ENCODE data around the gene USHBP1. TPM values are rescaled to one million over a fixed set of nuclear protein-coding genes. Genes with fewer than 3 reads are reported as not detected.

USHBP1 gene
- total and polyA plus RNA-seq, 10 of the 15 experiments (the other 5 are each of a cell fraction or from before 2014, with no cell fraction given) = 0.05 to 0.96 (median 0.22) TPM; not detected in 2

DNA sequence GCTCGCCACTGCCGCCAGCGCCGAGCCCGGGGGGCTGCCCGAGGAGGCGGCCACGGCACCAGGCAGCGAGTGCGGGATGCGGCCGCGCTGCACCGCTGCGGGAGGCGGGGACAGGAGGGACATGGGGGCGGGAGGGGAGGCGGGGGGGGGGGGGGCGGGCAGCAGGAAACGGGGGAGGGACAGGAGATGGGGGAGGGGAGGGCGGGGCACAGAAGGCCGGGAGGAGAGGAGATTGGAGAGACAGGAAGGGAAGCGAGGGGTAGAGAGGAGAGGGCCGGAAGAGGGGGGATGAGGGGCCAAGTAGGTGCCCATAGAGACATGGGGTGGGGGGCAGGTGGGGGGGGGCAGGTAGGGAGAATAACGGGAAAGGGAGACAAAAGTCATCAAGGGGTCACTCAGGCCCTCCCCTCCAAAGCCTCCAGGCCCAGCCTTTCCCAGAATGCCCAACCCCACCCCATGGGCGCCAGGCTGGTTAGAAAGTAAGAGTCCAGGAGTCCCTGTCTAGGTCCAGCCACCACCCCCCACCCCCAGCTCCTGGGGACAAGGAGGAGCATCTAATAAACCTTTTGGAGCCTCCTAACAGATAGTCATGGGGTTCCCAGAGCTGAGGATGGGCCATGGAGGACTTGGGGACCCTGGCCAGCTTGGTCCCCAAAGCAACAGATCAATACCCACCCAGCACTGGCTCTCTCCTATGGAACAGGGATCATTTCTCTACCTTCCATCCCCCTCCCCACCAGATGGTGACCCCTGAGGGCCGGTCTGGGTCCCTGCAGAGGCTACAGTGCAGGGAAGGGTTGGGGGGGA is 28.4 kb downstream of the USHBP1 start:
- Histone ChIP-seq H3K9ac (ENCODE audit: control insufficient read depth, insufficient read depth, low read length) (peak overlapping the region; percentile 77; the same call in 1 of the 2 replicates), H3K27ac (ENCODE audit: control insufficient read depth, insufficient read depth) (peak overlapping the region; percentile 50; the same call in 1 of the 2 replicates), H3K4me3 (peak overlapping the region; percentile 89), H2AFZ (ENCODE audit: control insufficient read depth, low read depth, low read length) (peak overlapping the region; percentile 90), H3K4me2 (ENCODE audit: control insufficient read depth, insufficient read depth) (peak overlapping the region; percentile 98; the same call in 1 of the 2 replicates), H3K9me3 (replicated peaks; ENCODE audit: control insufficient read depth, insufficient read depth, low read length) (no peaks in the 10 kb centered on the region), H3K36me3 (ENCODE audit: control insufficient read depth in 2 of 2, insufficient read depth in 2 of 2, low read length in 1 of 2) (peaks cover 0 to 2% of the 10 kb centered on the region in 2 experiments; a peak in 1 of 4 replicates), H3K4me1 (ENCODE audit: control insufficient read depth, insufficient read depth, low read length) (0 out of 2 replicates have a peak, but pooled peaks cover 4% of the 10 kb centered on the region), H3K79me2 (ENCODE audit: control insufficient read depth, insufficient read depth, low read length) (peaks cover 10% of the 10 kb centered on the region), H4K20me1 (ENCODE audit: control insufficient read depth, insufficient read depth) (no peaks in the 10 kb centered on the region), H3K27me3 (replicated peaks in 1 of 2; ENCODE audit: control insufficient read depth in 2 of 2, insufficient read depth in 2 of 2, low read length in 1 of 2) (no peaks in the 10 kb centered on the region)
- intact Hi-C loops (cut with micrococcal nuclease; ENCODE audit: unreplicated experiment) (loop anchor here (2.0 kb wide), 1 partner anchor 161 kb away; the partner anchor contains the start of genes HAUS8 and MYO9B), in situ Hi-C loops (cut with MboI) (no loop called here)
- 0 out of 2 replicates have a peak, but pooled peaks have one; percentile 16 for TF ChIP-seq DPF2 (IDR thresholded peaks at IDR 0.05)
- no peak for TF ChIP-seq RFX5 (IDR thresholded peaks at IDR 0.05; ENCODE audit: low read depth, low read length)
- TF ChIP-seq RBBP5 (conservative IDR thresholded peaks at IDR 0.05) = no peak
- TF ChIP-seq PAX5 (IDR thresholded peaks at IDR 0.05; ENCODE audit: borderline replicate concordance, low read depth, low read length) = no peak
- no peak for TF ChIP-seq NFXL1 (IDR thresholded peaks at IDR 0.05; ENCODE audit: borderline replicate concordance)
- peak in 1 of 2 experiments; percentile 0; a peak in 1 of 3 replicates for TF ChIP-seq EGR1 (IDR thresholded peaks at IDR 0.05; ENCODE audit: borderline replicate concordance in 1 of 2, low read depth in 2 of 2, low read length in 2 of 2)
- TF ChIP-seq TBL1XR1 (IDR thresholded peaks at IDR 0.05; ENCODE audit: low read depth, low read length) = no peak
- TF ChIP-seq ASH2L (IDR thresholded peaks at IDR 0.05; ENCODE audit: borderline replicate concordance, low read depth) = no peak
- DNase-seq (ENCODE audit: low read depth, low spot score) = no peak
- FAIRE-seq = no peak
- 38% methylated on average over 5 of the region's 27 CpGs for WGBS (ENCODE audit: insufficient coverage, insufficient replicate concordance, low lambda C conversion rate, missing lambda C conversion rate)
- ChIA-PET CTCF (interaction anchor here (0.6 to 3.9 kb wide), 15 partner anchors 7 to 520 kb away, joined by 3 to 24 read pairs (median 4); partner anchors contain the start of genes OCEL1 and USE1), SMC1A (ENCODE audit: uncharacterized antibody, unreplicated experiment) (interaction anchor here (0.7 to 1.7 kb wide), 5 partner anchors 9 to 164 kb away, joined by 3 to 5 read pairs (median 3); partner anchors contain the start of gene USE1), POLR2A (interaction anchor here (0.6 to 3.3 kb wide), 7 partner anchors 9 to 1119 kb away, joined by 3 to 31 read pairs (median 4); partner anchors contain the start of genes ANKLE1, MRPL34, NR2F6 and OCEL1), RAD21 (ENCODE audit: unreplicated experiment) (interaction anchor here (0.7 to 3.1 kb wide), 7 partner anchors 10 to 169 kb away, joined by 4 to 21 read pairs (median 6); partner anchors contain the start of genes BABAM1, HAUS8, OCEL1 and USE1)
- ATAC-seq = no peak
- no TSS peak for BruUV-seq (replicated peaks)

All from GM12878 (cell line).